CD4-positive, alpha-beta T cell treated with Interleukin-21 for 1 hour (primary cell): ENCODE measurements around the gene DNAJC13.

Experiments used
- DNase-seq: peaks from one replicate; pipeline ENCODE4 v3.0.0-alpha.2; 2020

Gene DNAJC13

GRCh38 chr3:132405609-132406299, 11.5 kb upstream of the DNAJC13 start:
- DNase-seq, result no peak

- DNase-seq, result no peak
Observed at GRCh38 chr3:132406587-132406986, 10.7 kb upstream of the DNAJC13 start.

- DNase-seq, result no peak
Observed at GRCh38 chr3:132407025-132407424, 10.3 kb upstream of the DNAJC13 start.

- DNase-seq, result no peak
Observed at GRCh38 chr3:132414841-132415240, 2.5 kb upstream of the DNAJC13 start.

GRCh38 chr3:132416161-132416560, 1.1 kb upstream of the DNAJC13 start:
- no peak for DNase-seq

GRCh38 chr3:132417695-132418411, 551 bp downstream of the DNAJC13 start:
- DNase-seq, result peak; percentile 39

- no peak for DNase-seq
Observed at GRCh38 chr3:132418916-132419315, 1.6 kb downstream of the DNAJC13 start.

GRCh38 chr3:132421832-132422231, 4.5 kb downstream of the DNAJC13 start:
- DNase-seq, result no peak

GRCh38 chr3:132422531-132422930, 5.2 kb downstream of the DNAJC13 start:
- DNase-seq, result no peak

- no peak for DNase-seq
Observed at GRCh38 chr3:132432639-132433038, 15.3 kb downstream of the DNAJC13 start.

- DNase-seq, result no peak
Observed at GRCh38 chr3:132433121-132433520, 15.8 kb downstream of the DNAJC13 start.

- DNase-seq, result no peak
Observed at GRCh38 chr3:132435224-132435910, 18.1 kb downstream of the DNAJC13 start.

GRCh38 chr3:132435911-132436425, 18.7 kb downstream of the DNAJC13 start:
- no peak for DNase-seq

GRCh38 chr3:132443421-132443820, 26.1 kb downstream of the DNAJC13 start:
- DNase-seq, result no peak

- no peak for DNase-seq
Observed at GRCh38 chr3:132444383-132444782, 27.1 kb downstream of the DNAJC13 start.

- no peak for DNase-seq
Observed at GRCh38 chr3:132445817-132446216, 28.5 kb downstream of the DNAJC13 start.

- no peak for DNase-seq
Observed at GRCh38 chr3:132448216-132448961, 31.1 kb downstream of the DNAJC13 start.

GRCh38 chr3:132456136-132456535, 38.8 kb downstream of the DNAJC13 start:
- no peak for DNase-seq

GRCh38 chr3:132456571-132456970, 39.3 kb downstream of the DNAJC13 start:
- DNase-seq, result no peak

GRCh38 chr3:132457286-132457685, 40.0 kb downstream of the DNAJC13 start:
- no peak for DNase-seq

GRCh38 chr3:132459551-132459950, 42.2 kb downstream of the DNAJC13 start:
- no peak for DNase-seq

- DNase-seq, result no peak
Observed at GRCh38 chr3:132461544-132461943, 44.2 kb downstream of the DNAJC13 start.

- no peak for DNase-seq
Observed at GRCh38 chr3:132464066-132464465, 46.8 kb downstream of the DNAJC13 start.
